ENCODE results near the gene ZNF764.

DNA sequence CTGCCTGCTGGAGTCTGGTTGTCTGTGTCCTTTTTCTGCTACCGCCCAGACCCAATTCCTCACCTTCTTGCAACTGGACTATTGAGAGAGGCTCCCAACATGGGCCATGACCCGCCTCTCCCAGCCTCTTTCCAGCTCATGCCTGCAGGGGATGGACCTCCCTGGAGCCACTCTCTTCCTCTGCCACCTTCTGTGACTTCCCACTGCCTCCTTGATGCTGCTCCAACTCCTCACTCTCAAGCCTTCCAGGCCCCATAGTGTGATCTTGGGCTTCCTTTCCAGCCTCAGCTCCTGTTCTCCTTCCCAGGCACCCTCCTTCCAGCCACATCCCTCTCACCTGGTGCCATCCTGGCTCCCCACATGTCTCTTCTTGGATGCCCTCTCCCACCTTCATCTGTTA is 42.9 kb downstream of the ZNF764 start:
- no peak for TF ChIP-seq POLR2AphosphoS5 (IDR thresholded peaks at IDR 0.05)
- no peak for TF ChIP-seq POLR2A (IDR thresholded peaks at IDR 0.05)
